ENCODE data around the gene ALDH5A1.

The ALDH5A1 gene

DNA sequence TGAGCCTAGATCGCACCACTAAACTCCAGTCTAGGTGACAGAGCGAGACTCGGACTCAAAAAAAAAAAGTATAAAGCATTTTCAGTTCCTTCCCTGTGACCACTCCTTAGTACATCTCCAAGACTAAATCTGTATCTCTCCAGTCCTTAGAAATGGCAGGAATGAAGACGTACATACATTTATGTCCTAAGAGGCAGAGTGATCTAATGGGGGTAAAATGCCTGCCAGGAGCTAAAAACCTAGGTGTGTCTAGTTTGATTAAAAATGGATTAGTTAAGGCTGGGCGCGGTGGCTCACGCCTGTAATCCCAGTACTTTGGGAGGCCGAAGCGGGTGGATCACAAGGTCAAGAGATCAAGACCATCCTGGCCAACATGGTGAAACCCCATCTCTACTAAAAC, 70.4 kb downstream of the ALDH5A1 start:
- H3K4me1 ChIP-seq (ENCODE audit: control insufficient read depth in 2 of 2, insufficient read depth in 2 of 2, low read length in 2 of 2) = peaks cover 0 to 6% of the 10 kb centered on the region in 2 donors
- no peaks in the 10 kb centered on the region for H3K36me3 ChIP-seq (ENCODE audit: control insufficient read depth in 2 of 2, insufficient read depth in 2 of 2, low read length in 2 of 2)
- H3K27ac ChIP-seq (ENCODE audit: low read depth in 2 of 2, low read length in 2 of 2) = no peak overlapping the region

DNA sequence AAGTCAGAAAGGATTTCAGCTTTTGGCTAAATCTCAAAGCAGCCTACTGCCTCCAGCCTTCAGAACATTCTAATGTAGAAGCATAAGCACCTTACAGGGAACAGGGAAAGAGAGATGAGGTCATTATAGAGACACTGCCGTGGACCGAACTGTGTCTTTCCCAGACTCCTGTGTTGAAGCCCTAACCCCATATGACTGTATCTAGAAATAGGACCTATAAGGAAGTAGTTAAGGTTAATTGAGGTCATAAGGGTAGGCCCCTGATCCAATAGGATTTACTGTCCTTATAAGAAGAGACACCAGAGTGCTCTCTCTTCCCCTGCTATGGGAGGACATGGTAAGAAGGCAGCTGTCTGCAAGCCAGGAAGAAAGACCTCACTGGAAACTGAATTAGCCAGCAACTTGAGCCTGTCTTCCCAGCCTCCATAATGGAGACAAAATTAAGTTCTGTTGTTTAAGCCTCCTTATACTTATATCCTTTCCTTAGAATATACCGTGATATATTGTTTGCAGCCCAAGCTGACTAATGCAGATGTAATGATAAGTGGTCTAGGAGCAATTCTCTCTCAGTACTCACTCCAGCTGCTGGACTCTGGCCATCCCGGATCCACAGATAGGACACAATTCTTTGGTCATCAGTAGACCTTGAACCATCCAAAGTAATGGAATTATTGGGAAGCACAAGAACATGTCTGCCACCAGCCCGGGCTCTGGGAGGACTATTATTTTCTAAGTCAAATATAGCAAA, 71.4 kb downstream of the ALDH5A1 start:
- Histone ChIP-seq H3K4me3 (ENCODE audit: low read length in 2 of 2) (no peak overlapping the region), H3K27me3 (ENCODE audit: control insufficient read depth in 2 of 2, insufficient read depth in 2 of 2, low read length in 2 of 2) (no peaks in the 10 kb centered on the region), H3K9me3 (ENCODE audit: control insufficient read depth in 2 of 2, low read length in 2 of 2) (no peaks in the 10 kb centered on the region), H3K27ac (ENCODE audit: low read depth in 2 of 2, low read length in 2 of 2) (no peak overlapping the region), H3K4me1 (ENCODE audit: control insufficient read depth in 2 of 2, insufficient read depth in 2 of 2, low read length in 2 of 2) (peaks cover 0 to 6% of the 10 kb centered on the region in 2 donors), H3K9ac (ENCODE audit: low read depth in 1 of 2, low read length in 2 of 2) (no peak overlapping the region), H3K36me3 (ENCODE audit: control insufficient read depth in 2 of 2, insufficient read depth in 2 of 2, low read length in 2 of 2) (no peaks in the 10 kb centered on the region)

More for the DNA sequence above, 70.4 kb downstream of the ALDH5A1 start:
- H3K27me3 ChIP-seq (ENCODE audit: control insufficient read depth in 2 of 2, insufficient read depth in 2 of 2, low read length in 2 of 2) = no peaks in the 10 kb centered on the region
- H3K4me3 ChIP-seq (ENCODE audit: low read length in 2 of 2) = no peak overlapping the region
- H3K9me3 ChIP-seq (ENCODE audit: control insufficient read depth in 2 of 2, low read length in 2 of 2) = no peaks in the 10 kb centered on the region
- no peak overlapping the region for H3K9ac ChIP-seq (ENCODE audit: low read depth in 1 of 2, low read length in 2 of 2)

GRCh38 chr6:24568683-24569082, 73.9 kb downstream of the ALDH5A1 start:
- Histone ChIP-seq H3K4me3 (ENCODE audit: low read length in 2 of 2) (peak overlapping the region in 1 of 2 donors; percentile 22), H3K9me3 (ENCODE audit: control insufficient read depth in 2 of 2, low read length in 2 of 2) (no peaks in the 10 kb centered on the region)

GRCh38 chr6:24569811-24570210, 75.0 kb downstream of the ALDH5A1 start:
- Histone ChIP-seq H3K9ac (ENCODE audit: low read depth in 1 of 2, low read length in 2 of 2) (no peak overlapping the region), H3K27ac (ENCODE audit: low read depth in 2 of 2, low read length in 2 of 2) (no peak overlapping the region), H3K4me1 (ENCODE audit: control insufficient read depth in 2 of 2, insufficient read depth in 2 of 2, low read length in 2 of 2) (peaks cover 0 to 6% of the 10 kb centered on the region in 2 donors), H3K4me3 (ENCODE audit: low read length in 2 of 2) (no peak overlapping the region), H3K9me3 (ENCODE audit: control insufficient read depth in 2 of 2, low read length in 2 of 2) (no peaks in the 10 kb centered on the region), H3K27me3 (ENCODE audit: control insufficient read depth in 2 of 2, insufficient read depth in 2 of 2, low read length in 2 of 2) (no peaks in the 10 kb centered on the region), H3K36me3 (ENCODE audit: control insufficient read depth in 2 of 2, insufficient read depth in 2 of 2, low read length in 2 of 2) (no peaks in the 10 kb centered on the region)

More at GRCh38 chr6:24568683-24569082, 73.9 kb downstream of the ALDH5A1 start:
- no peak overlapping the region for H3K27ac ChIP-seq (ENCODE audit: low read depth in 2 of 2, low read length in 2 of 2)
- H3K27me3 ChIP-seq (ENCODE audit: control insufficient read depth in 2 of 2, insufficient read depth in 2 of 2, low read length in 2 of 2) = no peaks in the 10 kb centered on the region
- peaks cover 0 to 6% of the 10 kb centered on the region in 2 donors for H3K4me1 ChIP-seq (ENCODE audit: control insufficient read depth in 2 of 2, insufficient read depth in 2 of 2, low read length in 2 of 2)
- no peaks in the 10 kb centered on the region for H3K36me3 ChIP-seq (ENCODE audit: control insufficient read depth in 2 of 2, insufficient read depth in 2 of 2, low read length in 2 of 2)
- peak overlapping the region in 1 of 2 donors; percentile 10 for H3K9ac ChIP-seq (ENCODE audit: low read depth in 1 of 2, low read length in 2 of 2)

DNA sequence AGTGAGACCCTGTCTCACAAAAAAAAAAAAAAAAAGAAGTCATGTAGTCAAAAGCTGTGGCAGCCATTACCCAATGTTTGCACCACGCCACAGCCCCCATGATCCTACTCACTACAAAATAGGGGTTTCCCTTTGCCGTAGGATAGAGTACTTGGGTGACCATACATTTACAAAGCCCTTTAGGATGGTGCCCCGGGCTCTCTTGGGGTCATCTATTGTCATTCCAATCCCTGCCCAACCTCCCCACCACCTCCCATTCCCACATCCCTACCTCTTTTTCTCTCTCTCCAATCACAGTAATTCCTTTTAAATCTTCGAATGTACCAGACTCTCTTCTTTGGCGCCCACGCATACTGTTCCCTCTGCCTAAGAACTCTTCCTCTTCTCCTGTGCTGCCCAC, 76.6 kb downstream of the ALDH5A1 start:
- no peak overlapping the region for H3K9ac ChIP-seq (ENCODE audit: low read depth in 1 of 2, low read length in 2 of 2)
- H3K36me3 ChIP-seq (ENCODE audit: control insufficient read depth in 2 of 2, insufficient read depth in 2 of 2, low read length in 2 of 2) = no peaks in the 10 kb centered on the region
- no peak overlapping the region for H3K27ac ChIP-seq (ENCODE audit: low read depth in 2 of 2, low read length in 2 of 2)

GRCh38 chr6:24574809-24575208, 80.0 kb downstream of the ALDH5A1 start:
- Histone ChIP-seq H3K9ac (ENCODE audit: low read depth in 1 of 2, low read length in 2 of 2) (no peak overlapping the region), H3K27me3 (ENCODE audit: control insufficient read depth in 2 of 2, insufficient read depth in 2 of 2, low read length in 2 of 2) (no peaks in the 10 kb centered on the region), H3K4me1 (ENCODE audit: control insufficient read depth in 2 of 2, insufficient read depth in 2 of 2, low read length in 2 of 2) (no peaks in the 10 kb centered on the region), H3K27ac (ENCODE audit: low read depth in 2 of 2, low read length in 2 of 2) (no peak overlapping the region), H3K36me3 (ENCODE audit: control insufficient read depth in 2 of 2, insufficient read depth in 2 of 2, low read length in 2 of 2) (no peaks in the 10 kb centered on the region), H3K9me3 (ENCODE audit: control insufficient read depth in 2 of 2, low read length in 2 of 2) (no peaks in the 10 kb centered on the region), H3K4me3 (ENCODE audit: low read length in 2 of 2) (no peak overlapping the region)

More for the DNA sequence above, 76.6 kb downstream of the ALDH5A1 start:
- peaks cover 0 to 6% of the 10 kb centered on the region in 2 donors for H3K4me1 ChIP-seq (ENCODE audit: control insufficient read depth in 2 of 2, insufficient read depth in 2 of 2, low read length in 2 of 2)
- no peaks in the 10 kb centered on the region for H3K27me3 ChIP-seq (ENCODE audit: control insufficient read depth in 2 of 2, insufficient read depth in 2 of 2, low read length in 2 of 2)
- no peak overlapping the region for H3K4me3 ChIP-seq (ENCODE audit: low read length in 2 of 2)
- no peaks in the 10 kb centered on the region for H3K9me3 ChIP-seq (ENCODE audit: control insufficient read depth in 2 of 2, low read length in 2 of 2)

GRCh38 chr6:24576447-24576846, 81.7 kb downstream of the ALDH5A1 start:
- Histone ChIP-seq H3K36me3 (ENCODE audit: control insufficient read depth in 2 of 2, insufficient read depth in 2 of 2, low read length in 2 of 2) (no peaks in the 10 kb centered on the region), H3K9ac (ENCODE audit: low read depth in 1 of 2, low read length in 2 of 2) (no peak overlapping the region), H3K27ac (ENCODE audit: low read depth in 2 of 2, low read length in 2 of 2) (no peak overlapping the region), H3K4me1 (ENCODE audit: control insufficient read depth in 2 of 2, insufficient read depth in 2 of 2, low read length in 2 of 2) (no peaks in the 10 kb centered on the region), H3K4me3 (ENCODE audit: low read length in 2 of 2) (no peak overlapping the region), H3K9me3 (ENCODE audit: control insufficient read depth in 2 of 2, low read length in 2 of 2) (no peaks in the 10 kb centered on the region), H3K27me3 (ENCODE audit: control insufficient read depth in 2 of 2, insufficient read depth in 2 of 2, low read length in 2 of 2) (no peaks in the 10 kb centered on the region)

DNA sequence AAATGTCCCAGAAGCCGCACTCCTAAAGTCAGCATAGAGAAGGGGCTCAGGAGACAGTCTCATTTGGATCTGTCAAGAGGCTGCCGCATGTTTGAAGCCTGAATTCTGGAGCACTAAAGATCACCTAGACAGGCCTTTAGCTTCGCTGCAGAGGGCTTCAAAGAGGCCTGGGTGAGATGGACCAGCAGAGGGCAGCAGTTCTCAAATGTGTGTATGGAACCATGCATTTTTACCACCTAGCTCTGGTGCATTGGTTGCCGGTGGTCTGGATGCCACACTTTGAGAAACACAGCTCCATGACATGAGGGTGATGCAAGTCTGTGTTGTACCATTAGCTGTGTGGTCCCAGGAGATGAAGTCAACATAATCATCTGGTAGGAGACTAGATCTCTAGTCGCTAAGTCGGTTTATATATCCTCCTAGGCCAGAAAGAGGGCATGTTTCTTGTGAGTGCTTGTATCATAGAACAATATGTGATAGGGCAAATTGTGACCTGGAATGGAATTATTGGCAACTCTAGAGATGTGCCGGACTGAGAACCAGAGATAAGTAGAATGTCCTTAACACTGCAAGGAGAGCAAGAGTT, 86.4 kb downstream of the ALDH5A1 start:
- H3K27me3 ChIP-seq (ENCODE audit: control insufficient read depth in 2 of 2, insufficient read depth in 2 of 2, low read length in 2 of 2) = no peaks in the 10 kb centered on the region
- peaks cover 4 to 6% of the 10 kb centered on the region in 2 donors for H3K4me1 ChIP-seq (ENCODE audit: control insufficient read depth in 2 of 2, insufficient read depth in 2 of 2, low read length in 2 of 2)
- no peak overlapping the region for H3K4me3 ChIP-seq (ENCODE audit: low read length in 2 of 2)
- no peaks in the 10 kb centered on the region for H3K9me3 ChIP-seq (ENCODE audit: control insufficient read depth in 2 of 2, low read length in 2 of 2)
- H3K36me3 ChIP-seq (ENCODE audit: control insufficient read depth in 2 of 2, insufficient read depth in 2 of 2, low read length in 2 of 2) = no peaks in the 10 kb centered on the region
- H3K27ac ChIP-seq (ENCODE audit: low read depth in 2 of 2, low read length in 2 of 2) = no peak overlapping the region
- no peak overlapping the region for H3K9ac ChIP-seq (ENCODE audit: low read depth in 1 of 2, low read length in 2 of 2)

- peaks cover 4 to 6% of the 10 kb centered on the region in 2 donors for H3K4me1 ChIP-seq (ENCODE audit: control insufficient read depth in 2 of 2, insufficient read depth in 2 of 2, low read length in 2 of 2)
- H3K9me3 ChIP-seq (ENCODE audit: control insufficient read depth in 2 of 2, low read length in 2 of 2) = no peaks in the 10 kb centered on the region
- H3K27me3 ChIP-seq (ENCODE audit: control insufficient read depth in 2 of 2, insufficient read depth in 2 of 2, low read length in 2 of 2) = no peaks in the 10 kb centered on the region
- H3K4me3 ChIP-seq (ENCODE audit: low read length in 2 of 2) = no peak overlapping the region
- no peaks in the 10 kb centered on the region for H3K36me3 ChIP-seq (ENCODE audit: control insufficient read depth in 2 of 2, insufficient read depth in 2 of 2, low read length in 2 of 2)
- no peak overlapping the region for H3K9ac ChIP-seq (ENCODE audit: low read depth in 1 of 2, low read length in 2 of 2)
- H3K27ac ChIP-seq (ENCODE audit: low read depth in 2 of 2, low read length in 2 of 2) = no peak overlapping the region
These were observed 89.0 kb downstream of the ALDH5A1 start for GRCh38 chr6:24583463-24584381.

GRCh38 chr6:24584382-24584720, 89.6 kb downstream of the ALDH5A1 start:
- H3K27me3 ChIP-seq (ENCODE audit: control insufficient read depth in 2 of 2, insufficient read depth in 2 of 2, low read length in 2 of 2) = no peaks in the 10 kb centered on the region
- H3K36me3 ChIP-seq (ENCODE audit: control insufficient read depth in 2 of 2, insufficient read depth in 2 of 2, low read length in 2 of 2) = no peaks in the 10 kb centered on the region
- no peak overlapping the region for H3K9ac ChIP-seq (ENCODE audit: low read depth in 1 of 2, low read length in 2 of 2)
- no peaks in the 10 kb centered on the region for H3K9me3 ChIP-seq (ENCODE audit: control insufficient read depth in 2 of 2, low read length in 2 of 2)
- H3K27ac ChIP-seq (ENCODE audit: low read depth in 2 of 2, low read length in 2 of 2) = no peak overlapping the region
- peaks cover 4 to 6% of the 10 kb centered on the region in 2 donors for H3K4me1 ChIP-seq (ENCODE audit: control insufficient read depth in 2 of 2, insufficient read depth in 2 of 2, low read length in 2 of 2)
- H3K4me3 ChIP-seq (ENCODE audit: low read length in 2 of 2) = no peak overlapping the region
